H1 (cell line): ENCODE results near the gene ARV1. TPM values are rescaled to one million over a fixed set of nuclear protein-coding genes. Genes with fewer than 3 reads are reported as not detected.

Experiments
- CTCF ChIA-PET: fragments of 300-600 bp; sonication (Branson Sonifier 250); formaldehyde crosslinking; loops from one replicate; lab custom pipeline; 2021; ENCODE audit not compliant: partially characterized antibody; lab: Charles Lee
- POLR2A ChIA-PET: fragments of 300-600 bp; sonication (Branson Sonifier 250); formaldehyde crosslinking; loops from one replicate; lab custom pipeline; 2021; ENCODE audit warnings: inconsistent platforms; ENCODE audit not compliant: partially characterized antibody; lab: Charles Lee
- DNase-seq, 2 experiments: peaks; one replicate each; pipeline versions ENCODE4 v3.0.0 to v3.0.0-alpha.2; 2010 to 2022; ENCODE audit warnings: low spot score in 2 of 2, low read depth in 1 of 2, mixed read lengths in 1 of 2
- FAIRE-seq: peaks from 2 replicates; lab custom pipeline; 2011; peaks lifted over from hg19 to GRCh38; lab: Jason Lieb, UNC
- H2AFZ ChIP-seq: 2 replicates; pipeline ENCODE4 v1.8.1; 2012; ENCODE audit warnings: low read length, inconsistent platforms
- H2AK5ac ChIP-seq: 2 replicates; pipeline ENCODE4 v1.6.1; 2013; ENCODE audit warnings: low read depth, low read length
- H2BK120ac ChIP-seq: replicated peaks from 2 replicates; pipeline ENCODE3; 2013; ENCODE audit warnings: low read depth, low read length, inconsistent platforms
- H2BK12ac ChIP-seq: 2 replicates; pipeline ENCODE4 v1.6.1; 2013; ENCODE audit warnings: low read depth, low read length
- H2BK15ac ChIP-seq: 2 replicates; pipeline ENCODE4 v1.6.1; 2013; ENCODE audit warnings: low read length
- H2BK20ac ChIP-seq: 2 replicates; pipeline ENCODE4 v1.6.1; 2013; ENCODE audit warnings: low read length
- H2BK5ac ChIP-seq: 2 replicates; pipeline ENCODE4 v1.6.1; 2013; ENCODE audit warnings: low read depth, low read length
- H3K14ac ChIP-seq: 2 replicates; pipeline ENCODE4 v1.6.1; 2013; ENCODE audit warnings: inconsistent platforms; ENCODE audit not compliant: insufficient read length
- H3K18ac ChIP-seq: 2 replicates; pipeline ENCODE4 v1.6.1; 2013; ENCODE audit warnings: low read length; ENCODE audit errors: extremely low read depth
- H3K23ac ChIP-seq: 2 replicates; pipeline ENCODE4 v1.6.1; 2013; ENCODE audit warnings: inconsistent platforms; ENCODE audit not compliant: insufficient read length
- H3K23me2 ChIP-seq: 2 replicates; pipeline ENCODE4 v1.6.1; 2013; ENCODE audit warnings: low read depth, low read length
- H3K27ac ChIP-seq: 2 replicates; pipeline ENCODE4 v1.6.1; 2011; ENCODE audit warnings: low read depth, low read length, inconsistent platforms
- H3K27me3 ChIP-seq, 4 experiments: replicated peaks in 1 of 4; 1 replicate in 1 of 4; 2 replicates in 3 of 4; pipeline versions ENCODE4 v1.6.1 to v1.8.1; 2011 to 2013; ENCODE audit warnings: low read length in 3 of 4, mild to moderate bottlenecking in 3 of 4, inconsistent platforms in 2 of 4, mixed read lengths in 2 of 4, moderate library complexity in 1 of 4; ENCODE audit not compliant: control insufficient read depth in 3 of 4, insufficient read depth in 3 of 4; ENCODE audit errors: extremely low read depth in 1 of 4
- H3K36me3 ChIP-seq, 4 experiments: 2 replicates each; pipeline versions ENCODE4 v1.6.1 to v1.8.1; 2011 to 2013; ENCODE audit warnings: mild to moderate bottlenecking in 4 of 4, low read length in 3 of 4, moderate library complexity in 2 of 4, control low read depth in 1 of 4, inconsistent platforms in 1 of 4; ENCODE audit not compliant: insufficient read depth in 4 of 4, control insufficient read depth in 2 of 4
- H3K4ac ChIP-seq: replicated peaks from 2 replicates; pipeline ENCODE3; 2013; ENCODE audit warnings: low read length, low read depth, mixed read lengths, inconsistent platforms; ENCODE audit not compliant: insufficient read length
- H3K4me1 ChIP-seq, 4 experiments: replicated peaks in 1 of 4; 1 replicate in 1 of 4; 2 replicates in 3 of 4; pipeline versions ENCODE4 v1.6.1 to v1.8.1; 2011 to 2013; ENCODE audit warnings: low read length in 3 of 4, inconsistent platforms in 2 of 4, mixed read lengths in 1 of 4; ENCODE audit not compliant: insufficient read depth in 4 of 4, control insufficient read depth in 3 of 4
- H3K4me2 ChIP-seq, 2 experiments: 2 replicates each; pipeline versions ENCODE4 v1.6.1 to v1.8.1; 2011 to 2013; ENCODE audit warnings: low read depth in 2 of 2, low read length in 2 of 2, control low read depth in 1 of 2, inconsistent platforms in 1 of 2, mild to moderate bottlenecking in 1 of 2; ENCODE audit not compliant: insufficient read depth in 1 of 2
- H3K4me3 ChIP-seq, 4 experiments: fragments of 200-600, 300-600 bp in 1 of 4; sonication (generic), shearing (Covaris generic), sonication (Bioruptor Twin) in 1 of 4; 2 replicates each; pipeline versions ENCODE4 v1.5.1 to v1.8.1; 2011 to 2016; ENCODE audit warnings: low read length in 4 of 4, low read depth in 3 of 4, control low read depth in 2 of 4, inconsistent platforms in 2 of 4, mild to moderate bottlenecking in 2 of 4, mixed read lengths in 1 of 4, moderate library complexity in 1 of 4; ENCODE audit not compliant: insufficient read depth in 2 of 4; ENCODE audit errors: extremely low read depth in 1 of 4
- H3K56ac ChIP-seq: replicated peaks from 2 replicates; pipeline ENCODE3; 2013; ENCODE audit warnings: low read depth, mild to moderate bottlenecking, mixed read lengths, low read length, inconsistent platforms; ENCODE audit not compliant: insufficient read length
- H3K79me1 ChIP-seq: 2 replicates; pipeline ENCODE4 v1.6.1; 2013; ENCODE audit warnings: low read depth, low read length, control low read depth
- H3K79me2 ChIP-seq, 2 experiments: 2 replicates each; pipeline versions ENCODE4 v1.6.1 to v1.8.1; 2012 to 2013; ENCODE audit warnings: low read length in 2 of 2, mild to moderate bottlenecking in 2 of 2, inconsistent platforms in 1 of 2; ENCODE audit not compliant: insufficient read depth in 2 of 2, control insufficient read depth in 1 of 2
- H3K9ac ChIP-seq, 4 experiments: replicated peaks in 1 of 4; 1 replicate in 1 of 4; 2 replicates in 3 of 4; pipeline versions ENCODE4 v1.6.1 to v1.8.1; 2011 to 2013; ENCODE audit warnings: low read depth in 3 of 4, low read length in 3 of 4, control low read depth in 2 of 4, mild to moderate bottlenecking in 2 of 4, moderate library complexity in 2 of 4, inconsistent platforms in 1 of 4; ENCODE audit errors: extremely low read depth in 1 of 4
- H3K9me3 ChIP-seq, 2 experiments: 2 replicates each; pipeline versions ENCODE4 v1.6.1 to v1.8.1; 2012 to 2013; ENCODE audit warnings: mild to moderate bottlenecking in 2 of 2, moderate library complexity in 2 of 2, control low read depth in 1 of 2, inconsistent platforms in 1 of 2, low read depth in 1 of 2, low read length in 1 of 2, mixed read lengths in 1 of 2; ENCODE audit not compliant: insufficient read depth in 2 of 2
- H4K20me1 ChIP-seq, 2 experiments: replicated peaks in 1 of 2; 2 replicates each; pipeline versions ENCODE3 to v1.8.1; 2011 to 2013; ENCODE audit warnings: inconsistent platforms in 2 of 2, low read length in 2 of 2, mild to moderate bottlenecking in 1 of 2; ENCODE audit not compliant: insufficient read depth in 2 of 2, control insufficient read depth in 1 of 2
- H4K5ac ChIP-seq: 2 replicates; pipeline ENCODE4 v1.6.1; 2013; ENCODE audit warnings: low read length, low read depth, mixed read lengths, inconsistent platforms; ENCODE audit not compliant: insufficient read length
- H4K8ac ChIP-seq: 2 replicates; pipeline ENCODE4 v1.8.0; 2013; ENCODE audit warnings: mild to moderate bottlenecking, moderate library complexity, low read length, inconsistent platforms; ENCODE audit not compliant: insufficient read depth; ENCODE audit errors: extremely low read depth
- H4K91ac ChIP-seq: replicated peaks from 2 replicates; pipeline ENCODE3; 2013; ENCODE audit warnings: low read length, mixed read lengths, inconsistent platforms; ENCODE audit not compliant: insufficient read length
- BACH1 ChIP-seq: IDR thresholded peaks from 2 replicates; pipeline ENCODE4 v1.6.1; 2012; ENCODE audit warnings: low read length, improper control_type of control experiment
- CEBPB ChIP-seq: IDR thresholded peaks from 2 replicates; pipeline ENCODE4 v1.6.1; 2012; ENCODE audit warnings: low read depth, low read length
- JUN ChIP-seq: IDR thresholded peaks from 2 replicates; pipeline ENCODE4 v1.6.1; 2011; ENCODE audit warnings: low read depth, mild to moderate bottlenecking, improper control_type of control experiment, low read length
- PHF8 ChIP-seq: fragments of 200-600 bp; sonication (generic); conservative IDR thresholded peaks from 2 replicates; pipeline ENCODE4 v1.7.1; 2012; ENCODE audit warnings: low read depth, mild to moderate bottlenecking, inconsistent platforms, low read length, moderate library complexity
- POLR2A ChIP-seq, 2 experiments: IDR thresholded peaks; 1 replicate in 1 of 2; 2 replicates in 1 of 2; pipeline ENCODE4 v1.6.1; 2011; ENCODE audit warnings: low read depth in 2 of 2, low read length in 2 of 2, mild to moderate bottlenecking in 2 of 2; ENCODE audit errors: control extremely low read depth in 1 of 2
- SIRT6 ChIP-seq: IDR thresholded peaks from one replicate; pipeline ENCODE4 v1.7.1; 2012; ENCODE audit warnings: low read length, inconsistent platforms
- SIX5 ChIP-seq: IDR thresholded peaks from 2 replicates; pipeline ENCODE4 v1.6.1; 2011; ENCODE audit warnings: mild to moderate bottlenecking, low read depth, low read length
- SUZ12 ChIP-seq: fragments of 200-600 bp; sonication (generic); IDR thresholded peaks from 2 replicates; pipeline ENCODE4 v1.6.1; 2012; ENCODE audit warnings: mild to moderate bottlenecking, inconsistent platforms, low read length, moderate library complexity, mixed read lengths
- TCF12 ChIP-seq: IDR thresholded peaks from 2 replicates; pipeline ENCODE4 v1.6.1; 2011; ENCODE audit warnings: low read depth, mild to moderate bottlenecking, low read length
- YY1 ChIP-seq: IDR thresholded peaks from 2 replicates; pipeline ENCODE4 v1.6.1; 2011; ENCODE audit warnings: low read depth, mild to moderate bottlenecking, low read length
- WGBS, 2 experiments: shearing (Covaris generic) in 1 of 2; methylation state at CpG; one replicate each; pipeline versions ENCODE4 v1.1.6 to v1.1.7; 2013 to 2015; ENCODE audit warnings: low lambda C conversion rate in 2 of 2, mixed read lengths in 2 of 2, inconsistent platforms in 1 of 2, low coverage in 1 of 2, missing lambda C conversion rate in 1 of 2; ENCODE audit not compliant: insufficient replicate concordance in 2 of 2, insufficient coverage in 1 of 2, insufficient read length in 1 of 2; ENCODE audit errors: extremely low coverage in 1 of 2, missing lambda C conversion rate in 1 of 2; 5-methylcytosine and 5-hydroxymethylcytosine counted together
- polyA plus RNA-seq, 7 experiments: library from polyadenylated mRNA; depleted of rRNA in 3 of 7; stranded (reverse) in 5 of 7; unstranded in 2 of 7; fragments of >200 nt in 5 of 7; fragments of 200-250 nt in 2 of 7; gene quantifications; 1 replicate in 5 of 7; 2 replicates in 1 of 7; 4 replicates in 1 of 7; pipeline versions ENCODE4 v1.2.1 to v1.2.3, GENCODE V29; 2011 to 2013; ENCODE audit warnings: missing spikeins in 2 of 7, mixed read lengths in 2 of 7
- total RNA-seq: library from RNA; stranded (reverse); fragmentation: NEBNext Ultra II Directional; extraction: Animal tissue kit (Norgen Biotek cat#: 25700); gene quantifications from 2 replicates; pipeline ENCODE4 v1.2.1, GENCODE V29; 2021
- TF ChIP-seq, protein P1 (sequence below): IDR thresholded peaks from 2 replicates; pipeline ENCODE4 v1.6.1; 2011; ENCODE audit warnings: low read length, improper control_type of control experiment

Gene ARV1
- total and polyA plus RNA-seq, 2 of the 8 experiments (the other 6 are each of a cell fraction or from before 2014, with no cell fraction given) = 13.1 to 13.4 TPM

DNA sequence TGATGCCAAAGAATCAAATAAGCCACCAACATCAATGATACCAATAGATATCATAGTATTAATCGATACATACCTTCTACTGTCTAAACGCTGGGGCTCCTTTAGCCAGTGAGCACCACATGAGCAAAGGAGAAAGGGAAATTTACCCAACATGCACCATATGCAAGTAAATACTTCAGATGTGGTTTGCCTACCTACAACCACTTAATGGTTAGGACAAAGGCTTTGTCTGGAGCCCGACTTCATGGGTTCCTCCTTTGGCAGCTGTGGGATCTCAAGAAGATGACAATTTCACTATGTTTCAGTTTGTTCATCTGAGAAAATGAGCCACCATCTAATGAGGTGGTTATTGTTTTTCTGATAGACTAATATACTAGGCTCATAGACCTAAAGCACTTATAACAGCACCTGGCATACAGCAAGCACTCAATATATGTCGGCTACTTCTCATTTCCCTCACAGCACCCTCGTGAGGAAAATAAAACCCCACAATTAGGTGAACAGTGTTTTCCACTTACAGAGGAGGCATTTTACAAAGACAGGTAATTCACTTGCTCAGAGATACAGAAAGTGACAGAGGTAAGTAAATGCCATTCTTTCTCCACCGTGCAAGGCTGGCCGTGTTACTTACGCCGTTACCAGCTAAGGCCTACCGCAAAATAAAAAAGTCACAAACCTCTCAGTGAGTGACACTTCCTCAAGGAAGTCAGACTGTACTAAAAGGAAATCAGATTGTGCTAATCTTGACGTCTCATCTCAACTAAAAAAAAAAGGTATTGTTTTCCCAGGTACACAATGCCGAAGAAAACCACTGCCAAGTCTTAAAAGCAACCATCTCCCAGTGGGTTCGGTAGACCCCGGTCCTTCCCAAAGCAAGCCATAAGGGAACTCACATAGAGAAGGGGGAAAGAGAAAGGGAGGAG, 1.8 kb upstream of the ARV1 start:
- Histone ChIP-seq H2AFZ (no peak overlapping the region), H3K9ac (no peak overlapping the region), H4K5ac (no peak overlapping the region), H3K9me3 (no peaks in the 10 kb centered on the region), H2AK5ac (no peak overlapping the region), H3K4ac (no peak overlapping the region), H2BK15ac (no peak overlapping the region), H2BK5ac (no peak overlapping the region), H3K79me2 (no peaks in the 10 kb centered on the region; a peak in 1 of 4 replicates), H3K56ac (no peak overlapping the region), H2BK20ac (no peak overlapping the region), H3K14ac (no peak overlapping the region), H3K23me2 (peaks cover 6% of the 10 kb centered on the region), H2BK12ac (no peak overlapping the region), H3K27ac (no peak overlapping the region), H3K4me3 (peak overlapping the region in 2 of 4 experiments; percentile 50 to 93; a peak in 2 of 8 replicates), H3K36me3 (no peaks in the 10 kb centered on the region; a peak in 1 of 8 replicates), H3K79me1 (no peaks in the 10 kb centered on the region), H2BK120ac (no peak overlapping the region), H4K8ac (no peak overlapping the region), H3K27me3 (peaks cover 0 to 25% (median 8%) of the 10 kb centered on the region in 4 experiments; a peak in 5 of 7 replicates), H3K4me2 (peak overlapping the region; percentile 64 to 80; a peak in 3 of 4 replicates), H4K91ac (no peak overlapping the region), H4K20me1 (peaks cover 6 to 20% of the 10 kb centered on the region in 2 experiments), H3K23ac (no peak overlapping the region), H3K18ac (no peak overlapping the region), H3K4me1 (peaks cover 0 to 5% (median 2%) of the 10 kb centered on the region in 4 experiments; a peak in 3 of 7 replicates)
- DNase-seq (no peak), FAIRE-seq (no peak)
- WGBS, 2 experiments = 87% methylated on average over 14 of the region's 14 CpGs; no CpG with 5 or more reads in 1 of the 2 experiments
- TF ChIP-seq POLR2A (IDR thresholded peaks at IDR 0.05; ENCODE audit: control extremely low read depth in 1 of 2, low read depth in 2 of 2, low read length in 2 of 2) (no peak), SIRT6 (no peak), BACH1 (no peak), PHF8 (no peak), JUN (no peak), YY1 (no peak), CEBPB (no peak), SIX5 (no peak), SUZ12 (no peak), TCF12 (no peak)
- TF ChIP-seq, protein P1, sequence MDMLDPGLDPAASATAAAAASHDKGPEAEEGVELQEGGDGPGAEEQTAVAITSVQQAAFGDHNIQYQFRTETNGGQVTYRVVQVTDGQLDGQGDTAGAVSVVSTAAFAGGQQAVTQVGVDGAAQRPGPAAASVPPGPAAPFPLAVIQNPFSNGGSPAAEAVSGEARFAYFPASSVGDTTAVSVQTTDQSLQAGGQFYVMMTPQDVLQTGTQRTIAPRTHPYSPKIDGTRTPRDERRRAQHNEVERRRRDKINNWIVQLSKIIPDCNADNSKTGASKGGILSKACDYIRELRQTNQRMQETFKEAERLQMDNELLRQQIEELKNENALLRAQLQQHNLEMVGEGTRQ = no peak
- ChIA-PET POLR2A (interaction anchor here (0.7 to 1.3 kb wide), 2 partner anchors 8 to 186 kb away, joined by 3 to 9 read pairs; no protein-coding TSS in a partner anchor), CTCF (interaction anchor here (0.7 to 1.5 kb wide), 5 partner anchors 38 to 234 kb away, joined by 3 to 4 read pairs (median 3); no protein-coding TSS in a partner anchor)
